OCI-LY7 (cell line): Measurements from ENCODE around the gene VSX1. TPM values are rescaled to one million over a fixed set of nuclear protein-coding genes. Genes with fewer than 3 reads are reported as not detected.

Source experiments
- BruUV-seq: library from RNA; stranded (reverse); fragments of 400-500 nt; replicated peaks from 2 replicates; lab custom pipeline; 2021; lab: Mats Ljungman, UMichigan
- CTCF ChIA-PET: fragments of 300-600 bp; sonication (Branson Sonifier 250); formaldehyde crosslinking; loops from one replicate; lab custom pipeline; 2022; ENCODE audit warnings: antibody characterized with exemption; ENCODE audit not compliant: unreplicated experiment; lab: Charles Lee
- POLR2A ChIA-PET: fragments of 300-600 bp; sonication (Branson Sonifier 250); formaldehyde crosslinking; loops from one replicate; lab custom pipeline; 2022; ENCODE audit warnings: antibody characterized with exemption; lab: Charles Lee
- DNase-seq: peaks from one replicate; pipeline ENCODE4 v3.0.0-alpha.2; 2015; ENCODE audit warnings: low spot score
- H2AFZ ChIP-seq: fragments of 200-600 bp; sonication (generic), shearing (Covaris generic); 2 replicates; pipeline ENCODE4 v1.6.1; 2014; ENCODE audit warnings: mild to moderate bottlenecking, antibody characterized with exemption, low read length, moderate library complexity
- H3K27ac ChIP-seq: fragments of 200-600 bp; sonication (generic); 2 replicates; pipeline ENCODE4 v1.5.1; 2014; ENCODE audit warnings: mixed run types, low read depth, mild to moderate bottlenecking, moderate library complexity, low read length, inconsistent platforms; ENCODE audit not compliant: poor library complexity, severe bottlenecking
- H3K36me3 ChIP-seq: fragments of 200-600 bp; sonication (generic); 2 replicates; pipeline ENCODE4 v1.6.1; 2014; ENCODE audit warnings: mild to moderate bottlenecking, antibody characterized with exemption, low read length, moderate library complexity, mixed read lengths; ENCODE audit not compliant: insufficient read depth
- H3K4me1 ChIP-seq: fragments of 200-600 bp; sonication (generic); 2 replicates; pipeline ENCODE4 v1.5.1; 2014; ENCODE audit warnings: mild to moderate bottlenecking, low read length; ENCODE audit not compliant: insufficient read depth, poor library complexity, severe bottlenecking
- H3K4me2 ChIP-seq: fragments of 200-600 bp; sonication (generic); 2 replicates; pipeline ENCODE4 v1.6.1; 2014; ENCODE audit warnings: mild to moderate bottlenecking, low read length
- H3K4me3 ChIP-seq: fragments of 200-600 bp; sonication (generic); 2 replicates; pipeline ENCODE4 v1.5.1; 2014; ENCODE audit warnings: mild to moderate bottlenecking, low read depth, low read length; ENCODE audit not compliant: poor library complexity, severe bottlenecking
- H3K79me2 ChIP-seq: fragments of 200-600 bp; sonication (generic); 2 replicates; pipeline ENCODE4 v1.6.1; 2016; ENCODE audit warnings: low read depth, mild to moderate bottlenecking, low read length, moderate library complexity, mixed read lengths; ENCODE audit not compliant: insufficient read depth
- H3K9me2 ChIP-seq: fragments of 200-600 bp; sonication (generic); 2 replicates; pipeline ENCODE4 v1.6.1; 2016; ENCODE audit warnings: mild to moderate bottlenecking, low read length, mixed read lengths; ENCODE audit not compliant: insufficient read depth
- H3K9me3 ChIP-seq: fragments of 200-600 bp; sonication (generic); 2 replicates; pipeline ENCODE4 v1.6.1; 2014; ENCODE audit warnings: mild to moderate bottlenecking, mixed run types, low read length, mixed read lengths
- H4K20me1 ChIP-seq: fragments of 200-600 bp; sonication (generic); 2 replicates; pipeline ENCODE4 v1.6.1; 2014; ENCODE audit warnings: mild to moderate bottlenecking, antibody characterized with exemption, low read length, moderate library complexity, mixed read lengths; ENCODE audit not compliant: insufficient read depth
- EZH2phosphoT487 ChIP-seq: fragments of 200-600 bp; sonication (generic); IDR thresholded peaks from 2 replicates; pipeline ENCODE4 v1.6.1; 2018; ENCODE audit warnings: low read depth, borderline replicate concordance, mild to moderate bottlenecking, mixed run types, antibody characterized with exemption, low read length, moderate library complexity, mixed read lengths
- intact Hi-C: fragments of 100-400 bp; cut with micrococcal nuclease; formaldehyde crosslinking; loops from one replicate; pipeline ENCODE4 v1.10.0; 2022; ENCODE audit not compliant: unreplicated experiment
- total RNA-seq, 2 experiments: library from RNA; depleted of rRNA in 1 of 2; stranded (reverse); fragments of >200 nt in 1 of 2; shearing (Covaris generic) in 1 of 2; gene quantifications; 2 replicates each; pipeline ENCODE4 v1.2.3, GENCODE V29; 2014 to 2022
- TF ChIP-seq, protein P1 (sequence below): fragments of 200-600 bp; sonication (generic); conservative IDR thresholded peaks from 2 replicates; pipeline ENCODE4 v1.5.1; 2014; ENCODE audit warnings: mild to moderate bottlenecking, antibody characterized with exemption, low read length, moderate library complexity, mixed read lengths

Gene VSX1
- total RNA-seq, 2 experiments from 2014 or later, result not detected

GRCh38 chr20:25058051-25058846 lies 23.7 kb downstream of the VSX1 start, which contains the start of gene ACSS1:
Gene ACSS1 (minus strand): TSS chr20:25058139. CDS start chr20:25058102, 37 bp downstream.
- Histone ChIP-seq H3K79me2 (no peaks in the 10 kb centered on the region), H3K9me3 (no peaks in the 10 kb centered on the region), H3K4me3 (peak within 1 kb of the TSS; percentile 65), H3K4me1 (peaks cover 23% of the 10 kb centered on the region), H3K9me2 (no peaks in the 10 kb centered on the region), H4K20me1 (no peaks in the 10 kb centered on the region), H3K36me3 (no peaks in the 10 kb centered on the region), H3K27ac (no peak within 1 kb of the TSS), H2AFZ (peak within 1 kb of the TSS; percentile 62), H3K4me2 (peak within 1 kb of the TSS; percentile 79)
- TF ChIP-seq EZH2phosphoT487, result no peak
- TF ChIP-seq, protein P1, sequence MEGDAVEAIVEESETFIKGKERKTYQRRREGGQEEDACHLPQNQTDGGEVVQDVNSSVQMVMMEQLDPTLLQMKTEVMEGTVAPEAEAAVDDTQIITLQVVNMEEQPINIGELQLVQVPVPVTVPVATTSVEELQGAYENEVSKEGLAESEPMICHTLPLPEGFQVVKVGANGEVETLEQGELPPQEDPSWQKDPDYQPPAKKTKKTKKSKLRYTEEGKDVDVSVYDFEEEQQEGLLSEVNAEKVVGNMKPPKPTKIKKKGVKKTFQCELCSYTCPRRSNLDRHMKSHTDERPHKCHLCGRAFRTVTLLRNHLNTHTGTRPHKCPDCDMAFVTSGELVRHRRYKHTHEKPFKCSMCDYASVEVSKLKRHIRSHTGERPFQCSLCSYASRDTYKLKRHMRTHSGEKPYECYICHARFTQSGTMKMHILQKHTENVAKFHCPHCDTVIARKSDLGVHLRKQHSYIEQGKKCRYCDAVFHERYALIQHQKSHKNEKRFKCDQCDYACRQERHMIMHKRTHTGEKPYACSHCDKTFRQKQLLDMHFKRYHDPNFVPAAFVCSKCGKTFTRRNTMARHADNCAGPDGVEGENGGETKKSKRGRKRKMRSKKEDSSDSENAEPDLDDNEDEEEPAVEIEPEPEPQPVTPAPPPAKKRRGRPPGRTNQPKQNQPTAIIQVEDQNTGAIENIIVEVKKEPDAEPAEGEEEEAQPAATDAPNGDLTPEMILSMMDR, result no peak
- intact Hi-C loops, result no loop called here
- peak; percentile 70 for DNase-seq
- no TSS peak for BruUV-seq
- CTCF ChIA-PET, result no interaction called here
- POLR2A ChIA-PET, result no interaction called here

- H3K27ac ChIP-seq, result no peak overlapping the region
- intact Hi-C loops, result no loop called here
- BruUV-seq, result no TSS peak
- peaks cover 23% of the 10 kb centered on the region for H3K4me1 ChIP-seq
- peak overlapping the region; percentile 79 for H3K4me2 ChIP-seq
- no peaks in the 10 kb centered on the region for H3K9me3 ChIP-seq
- DNase-seq, result no peak
- CTCF ChIA-PET, result no interaction called here
- no peaks in the 10 kb centered on the region for H3K9me2 ChIP-seq
- 0 out of 2 replicates have a peak overlapping the region, but pooled peaks have one; percentile 62 for H2AFZ ChIP-seq
- H3K4me3 ChIP-seq, result peak overlapping the region; percentile 65
- no peaks in the 10 kb centered on the region for H4K20me1 ChIP-seq
- POLR2A ChIA-PET, result no interaction called here
- TF ChIP-seq EZH2phosphoT487, result no peak
- TF ChIP-seq, protein P1, result no peak
- H3K79me2 ChIP-seq, result no peaks in the 10 kb centered on the region
- H3K36me3 ChIP-seq, result no peaks in the 10 kb centered on the region
These were observed 24.5 kb downstream of the VSX1 start for GRCh38 chr20:25057234-25058050.
